B cell (primary cell): ENCODE measurements around the gene CASK.

ENCODE experiments used
- CTCF ChIP-seq: fragments of 200-600 bp; IDR thresholded peaks from one replicate; pipeline ENCODE4 v1.8.0; 2022; ENCODE audit warnings: antibody characterized with exemption, mild to moderate bottlenecking
- EZH2 ChIP-seq: IDR thresholded peaks from 2 replicates; pipeline ENCODE4 v1.6.1; 2012; ENCODE audit warnings: borderline replicate concordance, low read depth, mild to moderate bottlenecking, moderate library complexity, low read length; ENCODE audit not compliant: insufficient read depth, poor library complexity, severe bottlenecking

- no peak for TF ChIP-seq CTCF
- no peak for TF ChIP-seq EZH2
Measured at GRCh38 chrX:41823402-41823801, 100.0 kb downstream of the CASK start.
